Stimulated activated CD4-positive, alpha-beta T cell treated with anti-CD3 and anti-CD28 coated beads, Interleukin-4, amount 100 ng/mL, for 4 hours (primary cell): ENCODE results near the gene MSI2.

ENCODE experiments used
- DNase-seq, 2 experiments: peaks; one replicate each; pipeline ENCODE4 v3.0.0-alpha.2; 2020

The MSI2 gene

DNA sequence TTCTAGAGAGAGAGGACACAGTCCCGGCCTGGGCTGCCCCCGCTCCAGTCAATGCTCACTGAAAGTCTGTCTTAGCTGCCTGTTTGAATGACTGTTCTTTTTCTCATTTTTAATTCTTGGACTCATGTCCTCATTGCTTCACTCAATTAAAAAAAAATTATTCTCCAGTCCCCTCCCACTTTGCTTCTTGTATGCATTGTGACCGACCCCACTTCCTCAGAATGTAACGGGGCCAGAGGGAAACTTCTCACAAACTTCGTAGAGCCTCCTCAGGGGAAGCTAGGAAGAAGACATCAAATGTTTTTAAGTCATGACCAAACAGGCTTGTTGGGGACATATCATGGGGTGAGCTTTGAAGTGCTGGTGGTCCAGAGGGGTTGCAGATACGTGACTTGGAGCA lies 375.5 kb downstream of the MSI2 start:
- no peak for DNase-seq

DNA sequence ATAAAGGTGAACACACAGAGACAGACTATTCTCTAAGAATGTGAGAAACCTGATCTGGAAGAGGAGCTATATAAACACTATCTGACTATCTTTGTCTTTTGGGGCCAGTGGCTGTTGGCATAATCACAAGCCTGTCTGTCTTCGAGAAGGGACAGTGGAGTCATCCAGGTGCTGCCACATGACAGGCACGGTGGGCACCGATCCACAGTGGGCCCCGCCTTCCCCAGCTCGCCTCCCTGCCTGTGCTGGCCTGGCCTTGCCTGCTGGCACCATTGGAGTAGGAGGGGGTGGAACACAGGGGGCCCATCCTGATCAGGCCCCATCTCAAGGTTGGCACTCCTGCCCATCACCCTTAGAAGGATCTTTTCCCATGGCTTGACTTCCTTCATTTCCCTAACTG lies 376.0 kb downstream of the MSI2 start:
- no peak for DNase-seq

DNA sequence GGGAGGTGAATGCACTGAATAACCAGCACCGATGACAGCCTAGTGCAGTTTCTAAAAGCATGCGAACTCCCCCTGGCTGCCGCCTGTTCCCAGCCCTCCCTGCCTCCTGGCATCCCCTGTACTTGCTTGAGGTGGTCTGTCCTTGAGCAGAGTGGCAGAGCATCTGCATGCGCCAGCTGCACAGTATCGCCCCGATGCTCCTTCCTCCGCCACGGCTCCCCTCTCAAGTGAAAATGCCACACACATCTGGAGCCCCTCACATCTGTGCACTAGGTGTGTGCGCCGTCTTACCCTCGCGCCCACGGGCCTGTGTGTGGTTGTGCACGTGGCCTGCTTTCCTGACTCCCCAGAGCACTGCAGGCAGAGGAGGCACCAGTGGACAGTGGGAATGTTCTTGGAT lies 376.9 kb downstream of the MSI2 start:
- DNase-seq = no peak

DNA sequence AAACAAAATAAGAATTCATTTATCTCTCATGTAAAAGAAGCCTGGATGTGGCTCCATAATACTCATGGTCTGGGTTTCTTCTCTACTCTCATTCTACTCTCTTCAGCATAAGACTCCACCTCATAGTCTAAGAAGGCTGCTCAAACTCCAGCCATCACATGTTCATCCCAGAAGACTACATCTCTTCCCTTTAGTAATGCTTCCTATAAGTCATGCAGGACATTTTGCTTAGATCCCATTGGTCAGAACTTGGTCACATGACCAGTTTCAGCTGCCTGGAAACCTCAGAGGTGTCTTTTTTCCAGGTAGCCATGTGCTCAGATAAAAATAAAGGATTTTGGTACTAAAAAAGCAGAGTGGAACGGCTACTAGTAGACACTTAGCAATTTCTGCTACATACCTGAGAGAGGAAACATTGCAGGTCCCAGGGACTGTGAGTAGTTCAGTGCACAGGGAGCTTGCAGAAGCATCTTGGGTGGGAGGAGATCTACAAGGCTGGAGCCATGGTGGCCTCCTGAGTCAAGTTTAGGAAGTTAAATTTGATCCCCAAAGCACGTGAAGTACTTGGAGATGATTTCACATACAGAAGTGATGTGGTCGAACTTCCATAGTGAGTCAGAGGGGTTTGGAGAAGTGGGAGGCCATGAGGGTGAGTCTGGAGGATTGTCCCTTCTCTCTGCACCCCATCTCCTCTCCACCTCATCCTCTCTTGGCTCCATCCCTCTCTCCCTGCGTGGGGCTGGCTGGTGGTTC lies 378.6 kb downstream of the MSI2 start:
- no peak for DNase-seq

DNA sequence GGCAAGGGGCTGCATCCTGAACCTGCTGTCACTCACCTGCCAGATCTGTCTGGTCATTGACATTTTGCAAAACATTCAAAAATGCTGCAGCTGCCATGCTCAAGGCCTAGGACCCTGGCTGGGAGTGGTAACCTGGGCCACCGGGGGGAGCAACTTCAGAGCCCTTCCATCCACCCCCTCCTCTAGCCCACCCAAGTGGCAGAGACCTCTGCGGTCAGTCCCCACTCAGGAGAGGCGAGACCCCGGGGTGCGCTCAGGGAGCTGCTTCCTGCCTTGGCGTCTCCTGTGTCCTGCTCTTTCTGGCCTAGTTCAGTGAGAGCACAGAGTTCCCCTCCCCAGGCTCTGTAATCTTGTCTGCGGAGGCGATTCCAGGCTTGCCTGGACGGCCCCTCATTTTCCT lies 380.0 kb downstream of the MSI2 start:
- no peak for DNase-seq

DNA sequence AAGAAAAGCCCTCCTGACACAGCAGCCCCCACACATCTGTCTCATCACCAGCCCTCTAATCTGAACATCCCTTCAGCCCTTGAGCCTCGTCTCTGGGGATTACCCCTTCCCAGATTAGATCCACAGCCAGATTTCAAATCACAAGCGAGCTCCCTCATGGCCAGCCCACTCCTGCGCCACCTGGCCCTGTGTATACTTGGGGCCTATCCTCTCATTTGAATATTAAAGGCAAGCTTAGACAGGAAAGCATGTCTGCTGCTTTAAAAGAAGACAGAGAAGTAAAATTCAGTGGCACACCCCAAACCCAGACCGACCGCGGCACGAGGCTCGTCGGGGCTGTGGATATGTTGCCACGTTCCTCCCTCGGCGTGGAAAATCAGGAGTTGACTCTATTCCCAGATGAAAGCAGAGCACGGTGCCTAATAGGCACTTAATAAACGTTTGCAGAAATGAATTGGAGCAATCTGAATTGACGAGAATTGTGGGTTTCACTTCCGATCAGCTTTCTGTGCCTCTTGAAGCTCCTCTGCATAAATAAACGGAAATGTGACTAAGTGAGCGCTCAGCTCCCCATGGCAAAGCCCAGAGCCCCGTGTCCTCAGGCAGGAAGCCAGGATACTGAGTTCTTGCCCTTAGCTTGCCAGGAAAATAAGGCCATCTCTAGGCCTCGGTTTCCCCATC lies 380.8 kb downstream of the MSI2 start:
- DNase-seq = no peak

DNA sequence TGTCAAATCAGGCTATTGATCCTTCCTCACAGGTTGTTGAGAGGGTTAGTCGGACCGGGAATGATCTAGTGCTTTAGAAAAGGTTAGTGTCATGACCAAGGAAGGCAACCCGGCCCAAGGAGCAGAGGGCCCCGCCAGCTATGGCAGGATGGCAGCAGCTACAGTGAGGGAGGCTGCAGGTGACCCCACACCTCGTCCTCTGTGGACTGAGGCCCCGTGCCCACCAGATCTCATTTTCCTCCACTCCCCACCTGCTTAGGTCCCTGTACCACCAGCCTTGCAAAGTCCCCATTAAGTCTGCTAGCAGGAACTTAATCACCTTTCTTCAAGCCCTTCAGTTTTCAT lies 381.3 kb downstream of the MSI2 start:
- no peak for DNase-seq

DNA sequence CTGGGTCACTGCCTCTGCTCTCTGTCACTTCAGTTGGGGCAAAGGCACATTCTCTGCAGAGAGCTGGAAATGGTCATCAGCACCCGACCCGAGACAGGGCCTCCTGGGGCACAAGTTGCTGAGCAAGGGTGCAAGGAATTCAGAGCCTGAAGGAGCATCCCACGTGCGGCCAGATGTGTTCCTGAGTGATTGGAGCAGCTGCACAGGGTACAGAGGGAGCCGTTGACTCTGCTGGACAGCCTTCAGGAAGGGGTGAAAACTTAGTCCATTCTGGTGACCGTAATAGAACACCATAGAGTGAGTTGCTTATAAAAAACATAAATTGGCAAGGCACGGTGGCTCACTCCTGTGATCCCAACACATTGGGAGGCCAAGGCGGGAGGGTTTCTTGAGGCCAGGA lies 382.0 kb downstream of the MSI2 start:
- no peak for DNase-seq

DNA sequence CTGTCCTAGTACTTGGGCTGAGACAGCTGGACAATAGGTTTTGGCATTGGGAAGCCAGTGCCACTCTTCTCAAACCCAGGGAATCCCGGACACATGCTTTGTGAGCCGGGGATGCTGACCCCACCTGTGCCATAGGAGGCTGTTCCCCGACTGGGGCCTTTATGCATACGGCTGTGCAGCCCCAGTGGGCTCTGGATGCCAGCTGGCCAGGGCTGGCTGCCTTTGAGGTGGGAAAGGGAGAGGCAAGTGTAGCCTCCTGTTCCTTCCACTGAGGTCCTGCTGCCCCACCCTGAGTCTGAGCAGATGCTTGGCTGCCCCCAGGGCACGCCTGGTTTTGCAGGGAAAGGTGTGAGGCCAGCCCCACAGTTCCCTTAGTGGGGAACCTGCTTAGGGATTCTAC lies 383.1 kb downstream of the MSI2 start:
- DNase-seq = no peak

DNA sequence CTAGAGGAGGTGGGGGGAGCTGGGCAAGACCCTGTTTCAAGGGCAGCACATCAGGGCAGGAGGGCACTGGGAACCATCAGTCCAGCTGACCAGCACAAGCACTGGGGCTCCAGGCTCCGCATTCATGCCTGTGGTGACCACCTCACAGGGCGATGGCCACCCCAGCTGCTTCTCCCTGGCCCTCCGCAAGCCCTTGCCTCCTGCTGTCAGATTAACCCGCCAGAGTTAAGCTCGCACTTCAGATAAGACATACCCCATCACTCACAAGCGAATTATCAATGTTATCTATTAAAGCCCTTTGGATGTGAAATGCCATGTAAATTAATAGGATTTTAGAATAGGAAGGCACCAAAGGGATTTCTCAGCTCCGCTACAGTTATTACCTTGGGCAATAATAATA lies 383.8 kb downstream of the MSI2 start:
- no peak for DNase-seq

DNA sequence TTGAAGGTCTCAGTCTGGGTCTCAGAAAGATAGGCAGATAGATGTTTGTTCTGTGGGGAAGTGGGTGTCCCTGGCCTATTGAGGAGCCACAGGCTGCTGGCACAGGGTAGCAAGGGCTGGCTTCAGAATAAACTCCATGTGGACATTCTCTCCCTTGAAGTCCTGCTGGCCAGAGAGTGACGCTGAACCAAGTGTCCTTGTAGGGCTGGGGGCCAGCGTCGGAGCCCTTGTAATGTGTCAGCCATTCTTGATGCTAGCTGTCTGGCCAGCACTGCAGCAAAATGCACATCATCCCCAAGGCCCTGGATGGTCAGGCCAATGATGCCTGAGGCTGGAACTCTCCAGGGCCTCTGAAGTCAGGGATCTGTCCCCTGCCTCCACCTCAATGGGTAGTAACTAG lies 385.4 kb downstream of the MSI2 start:
- DNase-seq = no peak

DNA sequence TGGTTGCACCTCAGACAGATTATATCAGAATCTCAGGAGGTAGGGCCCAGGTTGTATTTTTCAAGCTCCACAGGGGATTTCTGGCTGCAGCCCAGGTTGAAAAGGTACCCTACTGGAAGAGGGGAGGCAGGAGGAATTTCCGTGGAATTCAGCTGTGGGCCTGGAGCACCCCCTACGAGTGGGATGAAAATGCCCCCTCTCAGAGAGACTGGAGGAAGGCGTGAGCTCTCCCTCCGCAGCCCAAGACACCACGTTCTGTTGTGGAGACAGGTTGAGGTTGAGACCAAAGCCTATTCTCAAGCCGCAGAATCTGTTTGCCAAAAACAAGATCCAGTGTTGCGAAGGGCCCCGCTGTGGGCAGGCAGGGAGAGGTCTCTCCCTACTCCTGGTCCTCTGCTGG lies 386.7 kb downstream of the MSI2 start:
- DNase-seq = no peak

DNA sequence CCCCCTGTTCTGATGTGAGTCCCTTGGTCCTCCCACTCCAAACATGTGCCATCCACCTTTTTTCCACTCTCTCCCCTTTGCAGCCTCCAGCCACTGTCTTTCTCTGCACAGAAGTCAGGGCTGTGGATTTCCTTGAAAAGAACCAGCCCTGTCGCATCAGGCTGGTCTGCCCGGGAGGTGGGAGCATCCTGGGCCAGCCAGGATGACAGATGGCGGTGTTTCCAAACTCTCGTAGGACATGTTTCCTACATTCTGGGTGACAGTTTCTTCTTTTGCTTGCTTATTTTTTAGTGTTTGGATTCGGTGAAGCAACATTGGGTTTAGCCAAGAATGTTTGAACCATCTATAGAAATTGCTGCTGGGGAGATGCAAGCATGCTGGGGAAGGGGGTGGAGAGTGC lies 388.0 kb downstream of the MSI2 start:
- no peak for DNase-seq

DNA sequence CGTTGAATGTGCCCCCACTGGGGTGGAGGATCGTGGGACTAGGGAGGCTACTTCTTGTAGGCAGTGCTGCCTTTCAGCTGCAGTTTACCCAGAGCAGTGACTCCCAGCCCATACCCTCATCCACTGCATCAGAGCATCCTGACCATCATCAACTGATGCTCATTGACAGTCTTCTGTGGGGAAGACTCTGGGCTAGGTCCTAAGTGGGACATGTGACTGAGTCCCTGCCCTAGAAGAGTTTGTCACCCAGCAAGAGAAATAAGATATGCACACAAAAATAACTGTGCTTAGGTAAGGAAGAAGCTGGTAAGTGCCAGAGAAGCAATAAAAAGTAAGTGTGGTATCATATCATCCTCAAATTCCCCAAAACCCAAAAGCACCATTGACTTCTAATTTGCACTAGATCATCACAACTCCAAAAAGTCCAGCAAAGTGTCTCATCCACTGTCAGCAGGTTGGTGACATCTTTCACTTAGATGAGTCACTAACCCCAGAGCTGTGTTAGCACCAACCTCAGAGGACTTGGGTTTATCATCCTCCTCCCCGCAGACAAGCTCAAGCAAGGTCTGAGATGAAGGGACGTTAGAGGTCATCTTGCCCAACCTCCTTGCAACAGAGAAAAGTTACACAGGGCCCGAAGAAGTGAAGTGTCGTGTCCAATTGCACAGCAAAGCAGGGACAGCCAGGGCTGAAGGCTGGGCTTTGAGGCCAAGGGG lies 389.8 kb downstream of the MSI2 start:
- DNase-seq = no peak

DNA sequence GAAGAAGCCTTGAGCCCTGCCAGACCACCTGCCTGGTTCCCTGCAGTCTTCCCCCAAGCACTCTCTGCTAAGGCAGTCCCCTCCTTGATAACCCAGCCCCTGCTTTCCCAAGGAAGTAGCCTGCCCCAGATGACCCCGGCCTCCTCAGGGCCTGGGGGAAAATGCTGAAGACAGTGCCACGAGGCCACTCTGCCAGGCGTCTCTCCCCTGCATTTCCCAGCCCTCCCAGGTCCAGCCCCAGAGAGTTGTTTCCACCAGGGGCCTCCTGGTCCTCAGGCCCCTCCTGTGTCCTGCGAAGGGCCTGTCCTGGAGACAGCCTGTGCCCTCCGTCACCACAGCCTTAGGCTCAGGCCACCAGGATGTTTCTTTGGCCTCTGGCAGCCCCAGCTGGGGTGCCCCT lies 392.4 kb downstream of the MSI2 start:
- DNase-seq = no peak

DNA sequence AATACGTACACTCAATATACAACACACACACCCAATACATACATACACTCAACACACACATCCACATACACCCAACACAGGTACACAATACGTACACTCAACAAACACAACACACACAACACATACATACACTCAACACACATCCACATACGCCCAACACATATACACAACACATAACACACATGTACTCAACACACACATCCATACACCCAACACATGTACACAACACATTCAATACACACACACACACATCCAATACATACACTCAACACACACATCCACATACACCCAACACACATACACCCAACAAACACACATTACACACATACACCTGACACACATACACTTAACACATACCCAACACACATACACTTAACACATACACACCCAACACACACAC lies 392.9 kb downstream of the MSI2 start:
- no peak for DNase-seq

DNA sequence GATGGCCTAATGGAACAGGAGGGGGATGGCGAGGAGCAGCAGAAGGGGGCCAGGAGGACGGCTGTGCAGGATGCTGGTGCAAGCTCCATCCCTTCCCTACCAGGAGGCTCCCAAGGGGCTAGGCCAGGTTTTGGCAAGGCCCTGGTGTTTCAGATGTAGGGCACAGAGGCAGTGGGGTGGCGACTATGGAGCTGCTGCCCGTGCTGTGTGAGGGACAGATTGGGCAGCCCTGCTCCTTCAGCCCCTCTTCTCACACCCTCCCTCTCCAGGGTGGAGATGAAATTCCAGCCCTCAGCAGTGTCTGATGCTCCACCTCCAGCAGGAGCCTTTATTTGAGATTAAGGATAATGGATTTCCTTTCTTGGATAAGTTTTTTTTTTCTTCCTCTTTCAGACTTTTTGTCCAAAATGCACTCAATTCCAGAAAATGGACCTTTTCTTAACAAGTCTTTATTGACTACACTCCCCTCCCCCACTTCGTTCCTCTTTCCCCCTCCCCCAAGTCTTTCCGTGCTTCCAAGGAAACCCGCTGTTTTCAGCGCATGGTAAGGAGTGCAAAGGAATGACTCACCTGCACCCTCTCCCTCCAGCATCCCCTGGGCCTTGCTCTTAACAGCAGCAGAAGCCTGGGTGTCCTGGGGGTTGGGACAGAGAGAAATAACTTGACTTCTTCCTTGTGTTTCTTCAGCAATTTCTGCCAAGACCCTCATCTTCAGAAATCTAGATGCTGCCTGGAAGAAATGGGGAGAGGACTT lies 393.6 kb downstream of the MSI2 start:
- DNase-seq = no peak

DNA sequence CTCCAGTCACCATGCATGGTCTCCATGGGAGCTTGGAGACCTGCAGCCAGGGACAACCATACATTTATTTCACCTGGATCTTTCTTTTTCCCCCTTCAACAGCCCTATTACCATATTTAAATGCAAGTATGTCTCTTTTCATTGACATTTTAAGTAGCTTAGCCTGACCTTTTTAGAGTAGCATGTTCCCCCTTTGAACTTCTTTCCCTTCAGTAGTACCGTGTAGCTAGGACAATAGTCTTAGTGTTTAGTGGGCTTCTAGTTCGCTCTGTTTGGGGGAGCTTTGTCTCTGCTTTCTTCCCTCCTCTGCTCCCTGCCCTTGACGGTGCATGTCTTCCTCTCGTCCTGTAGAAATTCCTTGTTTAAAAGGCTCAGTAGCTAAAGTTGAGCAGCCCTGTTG lies 394.2 kb downstream of the MSI2 start:
- DNase-seq = no peak

DNA sequence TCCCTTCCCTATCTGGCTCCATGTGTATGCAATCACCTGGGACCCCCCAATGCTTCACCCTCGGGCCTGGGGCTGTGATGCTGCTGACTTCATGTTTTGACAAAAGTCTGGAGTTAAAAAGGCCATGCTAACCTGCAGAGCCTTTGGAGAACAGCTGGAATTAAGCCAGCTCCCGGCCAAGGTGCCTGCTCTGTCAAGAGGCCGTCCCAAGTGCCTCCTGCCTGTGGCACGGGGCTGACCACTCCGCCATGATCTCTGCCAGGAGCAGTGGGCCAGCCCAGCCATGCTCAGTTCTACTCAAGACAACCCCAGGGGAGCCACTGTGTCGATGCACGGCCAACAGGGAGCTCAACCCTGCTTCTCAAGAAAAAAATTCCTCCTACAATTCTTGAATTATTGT lies 395.1 kb downstream of the MSI2 start:
- DNase-seq = no peak

DNA sequence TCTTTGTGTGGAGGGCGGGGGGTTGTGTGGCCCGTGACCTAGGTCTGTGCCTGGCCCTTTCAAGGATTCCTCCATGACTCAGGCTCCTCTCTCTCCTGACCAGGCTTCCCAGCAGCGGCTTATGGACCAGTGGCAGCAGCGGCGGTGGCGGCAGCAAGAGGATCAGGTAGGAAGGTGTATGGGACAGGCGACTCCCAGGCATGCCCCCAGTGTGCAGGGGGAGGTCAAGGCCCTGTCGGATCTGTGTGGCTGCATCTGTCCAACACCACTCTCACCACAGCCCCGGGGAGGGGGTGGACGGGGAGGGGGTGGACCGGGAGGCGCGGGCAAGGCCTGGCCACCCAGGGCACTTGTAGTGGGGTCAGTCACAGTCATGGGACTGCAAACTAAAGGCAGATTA lies 395.7 kb downstream of the MSI2 start:
- DNase-seq = no peak

DNA sequence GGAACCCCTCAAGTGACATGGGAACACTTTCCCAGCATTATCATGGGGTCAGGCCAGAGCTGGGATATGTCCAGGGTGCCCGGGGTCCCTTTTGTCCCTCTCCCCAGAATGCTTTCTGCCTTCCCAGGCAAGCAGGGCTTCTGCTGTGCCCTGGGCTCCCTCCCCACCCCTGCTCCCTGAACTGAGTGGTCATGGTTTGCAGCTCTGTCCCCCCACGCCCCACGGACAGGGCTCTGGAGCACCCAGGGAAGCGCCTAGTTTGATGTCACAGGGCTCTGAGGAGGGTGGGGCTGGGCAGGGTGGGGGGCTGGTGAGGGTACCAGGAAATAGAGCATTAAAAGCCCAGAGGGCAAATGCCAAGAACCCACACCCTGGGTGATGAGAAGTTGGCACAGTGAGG lies 396.5 kb downstream of the MSI2 start:
- DNase-seq = no peak

DNA sequence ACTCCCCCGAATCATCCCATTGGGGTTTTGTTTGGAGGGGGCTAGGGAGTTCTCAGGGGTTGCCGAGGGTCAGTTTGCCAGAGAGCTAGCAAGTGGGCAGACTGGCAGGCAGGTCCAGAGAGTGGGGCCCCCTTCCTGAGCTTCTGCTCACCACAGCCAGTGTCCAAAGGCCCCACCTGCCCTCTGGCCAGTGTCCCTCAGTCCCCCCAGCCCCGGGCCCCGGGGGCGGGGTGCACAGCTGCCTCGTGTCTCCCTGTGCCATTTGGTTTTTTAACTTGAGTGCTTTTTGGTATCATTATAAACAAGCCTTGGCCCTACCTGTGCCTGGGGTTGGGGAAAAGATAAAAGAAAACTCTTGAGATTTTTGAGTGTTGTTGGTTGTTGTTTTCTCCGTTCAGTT lies 397.0 kb downstream of the MSI2 start:
- DNase-seq = no peak

DNA sequence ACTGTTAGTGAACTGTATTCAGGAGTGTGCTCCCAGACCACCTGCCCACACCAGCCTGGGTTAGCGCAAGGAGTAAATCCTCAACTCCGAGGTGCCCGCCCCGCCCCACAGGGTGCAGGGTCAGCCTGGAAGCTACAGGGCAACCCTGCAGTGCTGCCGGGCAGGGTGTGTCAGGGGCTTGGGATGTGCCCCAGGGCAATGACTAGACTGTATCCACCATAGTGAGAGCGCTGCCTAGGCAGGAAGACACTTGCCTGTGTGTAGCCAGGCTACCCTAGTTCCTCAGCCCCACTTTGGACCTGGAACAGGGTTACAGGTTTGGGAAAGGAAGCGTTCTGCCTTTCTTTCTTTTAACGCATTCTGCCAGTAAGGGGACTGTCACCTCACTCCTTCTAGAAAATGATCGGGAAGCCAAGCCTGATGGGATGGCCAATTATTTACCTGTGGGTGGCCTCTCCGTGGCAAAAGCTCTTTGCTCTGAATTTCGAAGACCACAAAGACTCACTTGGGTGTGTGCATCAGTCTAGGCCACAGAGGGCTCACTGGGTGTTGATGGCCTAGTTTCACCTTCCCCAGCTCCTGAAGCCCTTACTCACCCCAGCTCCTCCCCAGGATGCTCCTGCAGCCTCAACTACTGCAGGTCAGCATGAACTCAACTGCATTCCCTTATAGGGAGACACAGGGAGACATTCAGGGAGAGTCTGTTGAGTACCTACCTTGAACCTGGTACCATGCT lies 397.9 kb downstream of the MSI2 start:
- no peak for DNase-seq
